ENCODE measurements around the gene LSM14B. TPM values are rescaled to one million over a fixed set of nuclear protein-coding genes. Genes with fewer than 3 reads are reported as not detected.

Gene LSM14B
- total RNA-seq, 1 experiment from 2014 or later, result 76.9 TPM

- H3K9me3 Mint-ChIP-seq (ENCODE audit: low read depth, unreplicated experiment), result no peaks in the 10 kb centered on the region
- no TSS peak for BruUV-seq (replicated peaks)
- H3K36me3 Mint-ChIP-seq (ENCODE audit: insufficient read depth, unreplicated experiment), result peaks cover 93% of the 10 kb centered on the region
- peak overlapping the region; percentile 39 for H3K27ac Mint-ChIP-seq (ENCODE audit: unreplicated experiment)
- no peaks in the 10 kb centered on the region for H3K27me3 Mint-ChIP-seq (ENCODE audit: unreplicated experiment)
- CTCF ChIA-PET, result no interaction called here
- H3K4me1 Mint-ChIP-seq (ENCODE audit: low read depth, unreplicated experiment), result peaks cover 11% of the 10 kb centered on the region
- no peak for DNase-seq
- H3K4me3 Mint-ChIP-seq (ENCODE audit: low read depth, unreplicated experiment), result no peak overlapping the region
- intact Hi-C loops (cut with micrococcal nuclease; ENCODE audit: unreplicated experiment), result no loop called here
- no peak for TF ChIP-seq CTCF (IDR thresholded peaks at IDR 0.05; ENCODE audit: unreplicated experiment)
These were observed 11.0 kb downstream of the LSM14B start for GRCh38 chr20:62133051-62133845.

- TF ChIP-seq CTCF (IDR thresholded peaks at IDR 0.05; ENCODE audit: unreplicated experiment), result no peak
- DNase-seq, result no peak
- Mint-ChIP-seq H3K36me3 (ENCODE audit: insufficient read depth, unreplicated experiment) (peaks cover 93% of the 10 kb centered on the region), H3K27ac (ENCODE audit: unreplicated experiment) (no peak overlapping the region), H3K4me3 (ENCODE audit: low read depth, unreplicated experiment) (no peak overlapping the region), H3K4me1 (ENCODE audit: low read depth, unreplicated experiment) (peaks cover 11% of the 10 kb centered on the region), H3K27me3 (ENCODE audit: unreplicated experiment) (no peaks in the 10 kb centered on the region), H3K9me3 (ENCODE audit: low read depth, unreplicated experiment) (no peaks in the 10 kb centered on the region)
- CTCF ChIA-PET, result interaction anchor here (0.7 kb wide), 2 partner anchors 101 to 191 kb away, joined by 3 read pairs; no protein-coding TSS in a partner anchor
- no TSS peak for BruUV-seq (replicated peaks)
- intact Hi-C loops (cut with micrococcal nuclease; ENCODE audit: unreplicated experiment), result no loop called here
These were observed 11.6 kb downstream of the LSM14B start for GRCh38 chr20:62133864-62134263.

- intact Hi-C loops (cut with micrococcal nuclease; ENCODE audit: unreplicated experiment), result loop anchor here (5.0 kb wide), 1 partner anchor 72 kb away; no protein-coding TSS in a partner anchor
- Mint-ChIP-seq H3K4me1 (ENCODE audit: low read depth, unreplicated experiment) (peaks cover 11% of the 10 kb centered on the region), H3K27ac (ENCODE audit: unreplicated experiment) (no peak overlapping the region), H3K36me3 (ENCODE audit: insufficient read depth, unreplicated experiment) (peaks cover 97% of the 10 kb centered on the region), H3K9me3 (ENCODE audit: low read depth, unreplicated experiment) (no peaks in the 10 kb centered on the region), H3K4me3 (ENCODE audit: low read depth, unreplicated experiment) (no peak overlapping the region), H3K27me3 (ENCODE audit: unreplicated experiment) (no peaks in the 10 kb centered on the region)
- no peak for DNase-seq
- no peak for TF ChIP-seq CTCF (IDR thresholded peaks at IDR 0.05; ENCODE audit: unreplicated experiment)
- CTCF ChIA-PET, result no interaction called here
- BruUV-seq (replicated peaks), result TSS peak; percentile 16
These were observed 12.5 kb downstream of the LSM14B start for GRCh38 chr20:62134735-62135231.

- no peak for DNase-seq
- H3K4me1 Mint-ChIP-seq (ENCODE audit: low read depth, unreplicated experiment), result peaks cover 20% of the 10 kb centered on the region
- H3K27ac Mint-ChIP-seq (ENCODE audit: unreplicated experiment), result no peak overlapping the region
- H3K9me3 Mint-ChIP-seq (ENCODE audit: low read depth, unreplicated experiment), result no peaks in the 10 kb centered on the region
- no TSS peak for BruUV-seq (replicated peaks)
- intact Hi-C loops (cut with micrococcal nuclease; ENCODE audit: unreplicated experiment), result loop anchor here (2.0 to 5.0 kb wide), 2 partner anchors 73 to 125 kb away; no protein-coding TSS in a partner anchor
- CTCF ChIA-PET, result interaction anchor here (0.8 to 1.7 kb wide), 2 partner anchors 14 to 125 kb away, joined by 4 to 7 read pairs; partner anchors contain the start of gene LSM14B
- peaks cover 97% of the 10 kb centered on the region for H3K36me3 Mint-ChIP-seq (ENCODE audit: insufficient read depth, unreplicated experiment)
- H3K27me3 Mint-ChIP-seq (ENCODE audit: unreplicated experiment), result no peaks in the 10 kb centered on the region
- no peak overlapping the region for H3K4me3 Mint-ChIP-seq (ENCODE audit: low read depth, unreplicated experiment)
- no peak for TF ChIP-seq CTCF (IDR thresholded peaks at IDR 0.05; ENCODE audit: unreplicated experiment)
These were observed 13.4 kb downstream of the LSM14B start for GRCh38 chr20:62135573-62136266.

All from Calu3 (cell line).